Medulla oblongata (tissue), 1 donor: ENCODE data around the gene FAH.
A peak's percentile ranks its signal among the peaks of the same experiment; 100 is the strongest.
"Not testable (repeated sequence)": the region's sequence is repeated elsewhere in the genome, so short reads cannot be mapped to it uniquely, and the experiment has no call there.

Experiments
- DNase-seq: peaks from one replicate; pipeline ENCODE4 v3.0.0-alpha.2; 2015; ENCODE audit errors: extremely low spot score

FAH gene

DNA sequence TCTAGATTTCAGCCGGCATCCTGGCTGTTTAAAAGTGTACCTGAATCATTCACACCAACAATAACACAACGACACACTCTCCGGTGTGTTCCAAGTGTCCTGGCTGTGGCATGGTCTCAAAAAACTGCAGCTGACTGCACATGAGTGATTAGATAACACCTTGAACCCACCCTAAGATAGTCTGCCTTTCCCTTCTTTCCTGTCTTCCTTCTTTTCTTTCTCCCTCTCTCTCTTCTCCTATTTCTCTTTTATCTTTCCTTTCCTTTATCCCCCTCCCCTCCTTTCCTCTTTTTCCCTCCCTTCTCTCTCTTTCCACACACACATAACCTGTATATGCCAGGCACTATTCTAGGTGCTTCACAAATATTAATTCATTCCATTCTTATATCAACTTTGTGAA, 1.2 kb upstream of the FAH start:
- DNase-seq, result no peak

DNA sequence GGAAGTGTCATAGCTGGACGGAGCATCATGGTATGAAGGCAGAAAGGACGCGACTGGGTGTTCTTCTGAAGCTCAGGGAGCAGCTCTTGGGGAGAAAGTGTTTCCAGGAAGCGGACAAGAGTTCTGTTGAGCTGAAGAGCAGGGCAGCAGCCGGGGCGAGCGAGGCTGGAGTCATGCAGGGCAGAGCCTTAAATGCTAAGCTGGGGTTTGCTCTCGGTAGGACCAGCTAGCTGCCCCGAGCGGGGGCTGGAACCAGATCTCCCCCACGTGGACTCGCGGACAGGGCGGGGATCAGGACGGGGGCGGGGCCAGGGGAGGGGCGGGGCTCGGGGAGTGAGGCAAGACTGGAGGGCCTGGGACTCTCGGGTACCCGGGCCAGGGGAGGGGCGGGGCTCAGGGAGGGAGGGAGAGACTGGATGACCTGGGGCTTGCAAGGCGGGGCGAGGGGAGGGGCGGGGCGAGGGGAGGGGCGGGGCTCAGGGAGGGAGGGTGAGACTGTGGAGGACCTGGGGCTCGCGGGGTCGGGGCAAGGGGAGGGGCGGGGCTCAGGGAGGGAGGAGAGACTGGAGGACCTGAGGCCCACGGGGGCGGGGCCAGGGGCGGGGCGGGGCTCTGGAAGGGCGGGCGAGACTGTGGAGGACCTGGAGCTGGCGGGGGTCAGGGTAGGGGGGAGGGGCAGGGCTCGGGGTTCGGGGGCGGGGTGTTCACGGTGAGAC, 461 bp upstream of the FAH start:
- DNase-seq, result peak; percentile 93

DNA sequence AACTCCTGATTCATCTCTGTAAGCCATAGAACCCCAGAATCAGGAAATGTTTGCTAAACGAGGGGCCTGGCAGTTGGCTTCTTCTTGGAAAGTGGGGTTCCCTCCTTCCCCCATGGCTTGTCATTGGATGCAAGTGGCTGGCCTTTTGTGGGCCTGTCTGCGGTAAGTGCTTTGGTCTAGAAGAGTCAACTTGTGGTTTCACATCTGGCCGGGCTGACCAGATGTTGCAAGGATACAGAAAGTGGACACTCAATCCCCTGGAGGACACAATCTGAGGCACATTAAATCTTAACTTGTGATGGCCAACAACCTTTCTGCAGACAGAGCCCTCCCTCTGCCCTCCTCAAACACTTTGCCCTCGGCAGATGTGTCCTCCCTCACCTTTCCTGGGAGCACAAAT, 1.1 kb downstream of the FAH start:
- no peak for DNase-seq

DNA sequence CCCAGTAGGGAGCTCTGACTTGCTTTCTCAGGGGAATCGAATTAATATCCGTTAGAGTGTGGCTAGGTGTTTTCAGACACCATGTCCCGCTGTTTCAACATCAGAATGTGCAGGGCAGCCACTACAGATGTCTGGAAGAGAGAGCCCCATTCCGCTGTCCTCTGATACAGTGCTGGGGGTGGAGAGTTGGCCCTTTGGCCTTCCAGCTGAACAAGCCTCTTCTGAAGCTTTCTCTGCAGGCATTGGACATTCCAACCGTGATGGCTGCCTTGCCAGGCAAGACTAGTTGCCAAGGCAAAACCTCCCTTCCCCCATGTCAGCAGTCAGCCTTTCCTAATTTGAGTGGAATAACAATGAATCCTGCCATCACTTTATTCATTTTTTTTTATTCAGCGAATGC, 1.5 kb downstream of the FAH start:
- DNase-seq, result peak; percentile 37

DNA sequence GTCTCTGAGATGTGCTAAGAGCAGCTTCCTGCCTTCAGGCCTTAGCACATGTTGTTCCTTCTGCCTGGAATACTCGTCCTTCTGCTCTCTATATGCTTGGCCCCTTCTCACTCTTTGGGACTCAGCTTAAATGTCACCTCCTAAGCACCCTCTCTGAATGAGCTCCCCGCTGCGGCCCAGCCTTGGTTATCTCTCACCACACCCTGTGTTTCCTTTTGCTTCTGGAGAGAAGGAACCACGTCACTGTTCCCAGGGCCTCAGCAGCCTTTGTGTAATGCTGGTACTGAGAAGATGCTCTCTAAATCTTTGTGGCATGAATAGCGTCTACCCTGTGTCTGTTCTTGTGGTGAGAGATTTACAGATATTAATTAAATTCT, 2.2 kb downstream of the FAH start:
- DNase-seq, result no peak

DNA sequence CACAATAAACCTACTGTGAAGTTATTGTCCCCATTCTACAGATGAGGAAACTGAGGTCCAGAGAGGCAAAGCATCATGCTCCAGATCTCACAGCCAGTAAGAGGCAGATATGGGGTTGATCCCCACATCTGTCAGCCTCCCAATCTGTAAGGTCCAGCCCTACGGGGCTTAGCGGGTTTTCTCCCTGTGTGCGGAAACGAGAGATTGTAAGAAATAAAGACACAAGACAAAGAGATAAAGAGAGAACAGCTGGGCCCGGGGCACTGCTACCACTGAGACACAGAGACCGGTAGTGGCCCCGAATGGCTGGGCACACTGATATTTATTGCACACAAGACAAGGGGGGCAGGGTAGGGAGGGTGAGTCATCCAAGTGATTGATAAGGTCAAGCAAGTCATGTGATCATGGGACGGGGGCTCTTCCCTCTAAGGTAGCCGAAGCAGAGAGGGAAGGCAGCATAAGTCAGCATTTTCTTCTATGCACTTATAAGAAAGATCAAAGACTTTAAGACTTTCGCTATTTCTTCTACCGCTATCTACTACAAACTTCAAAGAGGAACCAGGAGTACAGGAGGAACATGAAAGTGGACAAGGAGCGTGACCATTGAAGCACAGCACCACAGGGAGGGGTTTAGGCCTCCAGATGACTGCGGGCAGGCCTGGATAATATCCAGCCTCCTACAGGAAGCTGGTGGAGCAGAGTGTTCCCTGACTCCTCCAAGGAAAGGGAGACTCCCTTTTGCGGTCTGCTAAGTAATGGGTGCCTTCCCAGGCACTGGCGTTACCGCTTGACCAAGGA, 2.8 kb downstream of the FAH start:
- not testable (repeated sequence) for DNase-seq

DNA sequence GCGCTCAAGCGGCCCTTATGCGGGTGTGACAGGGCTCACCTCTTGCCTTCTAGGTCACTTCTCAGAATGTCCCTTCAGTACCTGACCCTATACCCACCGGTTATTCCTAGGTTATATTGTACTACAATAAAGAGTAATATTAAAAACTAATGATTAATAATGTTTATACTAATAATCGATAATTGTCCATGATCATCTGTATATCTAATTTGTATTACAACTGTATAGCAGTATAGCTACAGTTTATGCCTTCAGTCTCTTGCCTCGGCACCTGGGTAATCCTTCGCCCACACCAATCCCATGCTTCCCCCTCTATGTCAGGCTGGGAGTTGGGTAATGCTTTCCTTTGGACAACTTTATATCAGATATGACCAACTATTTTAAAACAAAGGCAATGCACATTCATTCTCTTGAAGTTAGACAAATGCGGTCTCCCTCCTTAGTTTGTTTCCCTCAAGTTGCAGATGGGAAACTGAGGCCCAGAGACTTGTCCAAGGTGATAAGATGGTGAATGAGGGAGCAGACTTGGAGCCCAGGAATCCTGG, 3.4 kb downstream of the FAH start:
- no peak for DNase-seq

DNA sequence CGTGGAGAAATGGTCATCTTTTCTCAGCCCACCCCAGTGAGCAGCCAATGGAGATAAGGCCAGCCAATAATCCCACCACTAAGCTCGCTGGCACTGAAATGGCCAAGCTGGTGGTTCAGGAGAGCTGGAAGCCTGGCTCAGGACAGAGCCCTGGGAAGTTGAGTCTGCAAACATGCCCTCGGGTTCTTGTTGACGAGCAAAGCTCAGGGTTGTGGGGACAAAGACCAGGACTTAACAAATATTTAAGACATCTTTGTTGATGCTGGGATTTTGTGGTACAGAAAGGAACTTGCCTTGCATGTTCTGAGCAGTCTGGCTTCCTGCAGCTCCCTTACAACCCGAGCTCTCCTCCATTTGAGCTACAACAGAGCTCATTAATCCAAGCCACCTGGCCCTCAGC, 4.4 kb downstream of the FAH start:
- no peak for DNase-seq

DNA sequence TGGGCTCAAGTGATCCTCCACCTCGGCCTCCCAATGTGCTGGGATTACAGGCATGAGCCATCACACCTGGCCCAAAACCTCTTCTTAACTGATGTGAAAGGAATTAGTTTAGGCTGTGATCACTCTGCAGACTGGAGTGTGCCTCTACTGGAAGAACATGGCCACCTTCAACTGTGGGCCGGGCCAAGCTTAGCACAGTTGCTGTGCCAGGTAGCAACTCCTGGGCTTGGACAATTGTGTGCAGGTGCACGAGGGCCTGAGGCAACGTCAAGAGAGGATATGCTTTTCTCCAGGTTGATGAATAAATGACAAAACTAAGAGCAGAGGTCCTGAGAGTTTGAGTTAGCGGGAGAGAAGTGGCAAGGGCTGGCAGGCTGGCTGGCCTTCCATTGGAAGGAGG, 6.5 kb downstream of the FAH start:
- DNase-seq, result no peak

DNA sequence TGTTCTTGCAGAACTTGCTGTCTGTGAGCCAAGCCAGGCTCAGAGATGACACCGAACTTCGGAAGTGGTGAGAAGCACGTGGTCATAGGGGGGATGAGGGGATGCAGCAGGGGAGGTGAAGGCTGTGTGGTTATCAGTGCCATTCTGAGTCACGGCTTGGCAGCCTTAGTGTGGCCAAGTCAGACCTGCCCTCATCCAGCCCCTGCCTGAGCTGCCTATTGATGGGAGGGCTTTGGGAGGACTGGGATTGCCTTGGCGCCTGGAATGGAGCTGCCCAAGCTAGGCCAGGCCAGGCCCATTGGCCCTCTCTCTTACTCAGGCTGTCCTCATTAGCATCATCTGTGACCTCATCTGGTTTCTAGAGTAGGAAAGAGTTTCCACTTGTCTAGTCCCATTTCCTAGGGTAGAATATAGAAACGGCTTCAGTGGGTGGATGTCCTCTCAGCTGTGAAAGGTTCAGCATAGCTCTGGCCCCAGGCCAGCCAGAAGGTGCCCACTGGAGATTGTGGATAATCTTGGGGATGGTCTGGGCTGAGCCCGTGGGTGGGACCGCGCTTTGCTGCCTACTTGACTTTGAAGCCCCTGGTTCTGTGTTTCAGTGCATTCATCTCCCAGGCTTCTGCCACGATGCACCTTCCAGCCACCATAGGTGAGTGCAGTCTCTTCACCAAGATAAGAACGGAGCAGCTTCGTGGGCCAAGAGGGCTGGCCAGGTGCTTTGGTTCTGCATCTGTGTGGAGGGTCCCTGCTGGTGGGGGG, 7.2 kb downstream of the FAH start:
- no peak for DNase-seq

DNA sequence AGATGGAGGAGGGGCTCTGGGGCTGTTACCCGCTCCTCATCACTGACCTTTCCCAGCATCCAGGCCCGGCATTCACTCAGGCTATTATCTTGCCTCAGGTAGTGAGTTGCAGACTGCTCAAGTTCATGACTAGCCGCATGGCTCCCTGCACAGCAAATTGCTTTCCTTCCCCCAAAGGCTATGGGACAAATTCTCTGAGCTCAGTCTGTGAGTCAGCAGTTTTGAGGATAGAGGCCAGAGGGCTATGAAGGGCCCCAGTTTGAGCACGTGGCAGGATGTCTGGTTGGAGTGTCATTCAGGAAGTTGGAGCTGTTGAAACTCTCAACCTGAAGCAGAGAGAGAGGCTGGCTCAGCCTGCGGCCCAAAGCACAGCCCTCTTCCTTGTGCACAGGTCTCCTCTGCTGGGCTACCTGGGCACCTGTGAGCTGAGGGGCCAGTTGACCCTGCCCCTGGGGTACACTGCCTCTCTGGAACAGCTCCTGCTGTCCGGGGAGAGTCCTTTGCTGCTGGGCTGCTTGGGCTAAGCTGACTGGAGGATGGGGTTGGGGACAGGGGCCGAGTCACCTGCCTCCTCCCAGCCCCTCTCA, 7.9 kb downstream of the FAH start:
- DNase-seq, result peak; percentile 87

DNA sequence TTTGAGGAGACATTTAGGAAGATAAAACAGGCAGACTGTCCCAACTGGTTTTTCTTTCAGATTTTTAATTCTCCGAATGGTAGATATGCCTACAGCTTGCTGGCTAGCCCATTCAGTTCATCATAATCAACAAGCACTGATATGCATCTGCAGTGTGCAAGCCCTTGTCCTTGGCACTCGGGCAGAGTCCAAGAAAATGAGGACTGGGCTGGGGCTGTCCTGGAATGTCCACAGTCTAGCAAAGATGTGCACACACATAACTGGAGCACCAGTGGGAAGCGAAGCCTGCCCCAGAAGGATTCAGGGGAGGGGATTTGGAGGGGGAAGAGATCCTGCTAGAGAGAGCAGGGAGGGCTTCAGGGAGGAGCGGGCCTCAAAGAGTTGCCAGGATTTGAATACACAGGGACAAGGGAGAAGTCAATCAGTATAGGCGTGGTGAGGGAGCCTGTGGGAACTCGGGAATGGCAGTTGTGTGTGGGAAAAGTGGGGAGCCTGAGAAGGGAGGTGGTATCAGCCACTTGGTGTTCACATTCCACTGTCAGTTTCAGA, 8.7 kb downstream of the FAH start:
- no peak for DNase-seq

DNA sequence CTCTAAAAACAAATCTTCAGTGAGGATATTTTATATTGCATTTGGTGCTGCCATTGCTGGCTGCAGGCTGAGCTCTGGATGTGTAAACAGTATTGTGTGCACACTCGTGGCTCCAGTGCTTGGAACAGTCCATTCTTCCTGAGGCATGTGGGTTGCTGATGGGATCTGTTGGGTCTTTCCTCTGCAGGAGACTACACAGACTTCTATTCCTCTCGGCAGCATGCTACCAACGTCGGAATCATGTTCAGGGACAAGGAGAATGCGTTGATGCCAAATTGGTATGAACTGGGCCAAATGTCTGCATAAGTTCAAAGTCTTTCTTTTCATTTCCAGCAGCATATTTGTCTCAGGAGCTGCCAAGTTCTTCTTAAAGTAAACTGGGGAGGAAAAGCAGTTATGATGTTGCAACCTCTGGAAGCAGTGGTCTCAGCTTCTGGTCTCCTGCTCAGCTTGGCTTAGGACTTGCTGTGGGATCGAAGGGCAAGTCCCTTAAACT, 9.3 kb downstream of the FAH start:
- no peak for DNase-seq

DNA sequence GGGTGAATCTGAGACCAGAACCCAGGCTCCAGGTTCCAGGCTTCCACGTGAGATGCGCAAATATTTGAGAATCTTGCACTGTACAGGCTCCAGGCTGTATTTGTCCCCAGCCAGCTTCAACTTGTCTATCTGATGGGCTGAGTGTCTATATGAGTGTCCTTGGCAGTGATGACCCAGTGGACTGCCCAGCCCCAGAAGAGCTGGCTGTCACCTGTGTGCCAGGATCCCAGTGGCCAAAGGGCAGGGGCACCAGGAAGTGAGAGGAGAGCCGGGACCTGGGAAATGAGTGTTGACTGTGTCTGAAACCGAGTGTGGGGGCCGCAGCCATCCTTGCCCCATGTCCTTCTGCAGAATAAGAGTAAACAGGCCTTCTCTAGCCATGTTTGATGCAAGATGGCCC, 10.4 kb downstream of the FAH start:
- DNase-seq, result no peak

DNA sequence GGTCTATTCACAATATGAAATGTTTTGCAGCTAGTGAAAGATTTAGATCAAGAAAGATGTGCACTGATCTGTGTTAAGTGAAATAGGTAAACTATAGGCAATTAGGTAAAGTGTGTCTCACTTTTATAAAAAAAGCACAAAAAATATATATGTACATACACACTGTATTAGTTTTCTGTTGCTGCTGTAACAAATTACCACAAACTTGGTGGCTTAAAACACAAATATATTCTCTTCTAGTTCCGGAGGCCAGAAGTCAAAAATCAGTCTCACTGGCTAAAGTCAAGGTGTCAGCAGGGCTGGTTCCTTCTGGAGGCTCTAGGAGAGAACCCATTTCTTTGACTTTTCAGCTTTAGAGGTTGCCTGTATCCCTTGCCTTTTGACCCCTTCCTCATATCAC, 11.1 kb downstream of the FAH start:
- DNase-seq, result no peak

DNA sequence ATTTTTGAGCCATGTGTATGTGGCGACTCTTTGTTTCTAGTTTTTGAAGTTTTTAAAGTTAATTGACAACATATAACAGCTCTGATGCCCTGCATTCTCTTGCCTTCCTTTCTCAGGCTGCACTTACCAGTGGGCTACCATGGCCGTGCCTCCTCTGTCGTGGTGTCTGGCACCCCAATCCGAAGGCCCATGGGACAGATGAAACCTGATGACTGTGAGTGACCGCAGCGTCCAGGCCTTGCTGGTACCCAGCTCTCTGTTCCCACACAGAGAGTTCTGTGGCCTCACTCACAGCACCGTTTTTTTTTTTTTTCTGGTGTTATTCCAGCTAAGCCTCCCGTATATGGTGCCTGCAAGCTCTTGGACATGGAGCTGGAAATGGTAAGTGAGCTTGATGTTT, 15.1 kb downstream of the FAH start:
- DNase-seq, result no peak

DNA sequence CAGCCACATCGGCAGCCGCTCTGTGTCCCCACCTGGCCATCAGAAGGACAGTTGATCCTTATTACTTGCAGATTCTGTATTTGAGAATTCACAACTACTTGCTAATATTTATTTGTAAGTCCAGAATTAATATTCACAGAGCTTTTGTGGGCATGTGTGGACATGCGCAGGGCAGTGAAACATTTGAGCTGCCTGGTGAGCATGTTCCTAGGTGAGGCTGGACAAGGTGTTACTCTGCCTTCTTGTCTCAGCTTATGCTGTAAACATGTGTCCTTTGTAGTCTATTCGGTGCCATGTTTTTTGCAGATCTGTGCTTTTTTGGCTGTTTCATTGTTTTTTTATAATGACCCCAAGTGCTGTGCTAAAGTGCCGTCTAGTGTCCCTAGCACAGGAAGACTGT, 15.6 kb downstream of the FAH start:
- DNase-seq, result no peak

DNA sequence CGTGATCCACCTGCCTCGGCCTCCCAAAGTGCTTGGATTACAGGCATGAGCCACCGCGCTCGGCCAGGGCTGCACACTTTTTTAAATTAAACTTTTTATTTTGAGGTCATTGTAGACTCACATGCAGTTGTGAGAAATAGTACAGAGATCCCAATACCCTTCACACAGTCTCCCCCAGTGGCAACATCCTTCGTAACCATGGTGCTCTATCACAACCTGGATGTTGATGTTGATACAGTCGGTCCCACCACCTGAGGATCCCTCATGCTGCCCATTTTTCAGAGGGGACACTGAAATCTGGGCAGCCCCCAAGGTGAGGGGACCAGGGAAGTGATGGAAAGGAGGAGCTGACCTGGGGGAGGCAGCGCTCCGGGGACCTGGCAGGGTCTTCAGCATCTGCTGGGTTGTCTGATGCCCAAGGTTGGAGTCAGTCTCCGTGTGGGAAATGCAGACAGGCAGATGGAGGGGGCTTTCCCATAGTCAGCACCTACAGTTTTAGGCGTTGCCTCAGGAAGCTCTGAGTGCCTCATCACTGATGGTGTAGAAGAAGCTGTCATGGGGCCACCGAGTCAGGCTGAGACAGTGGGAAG, 17.1 kb downstream of the FAH start:
- DNase-seq, result no peak

DNA sequence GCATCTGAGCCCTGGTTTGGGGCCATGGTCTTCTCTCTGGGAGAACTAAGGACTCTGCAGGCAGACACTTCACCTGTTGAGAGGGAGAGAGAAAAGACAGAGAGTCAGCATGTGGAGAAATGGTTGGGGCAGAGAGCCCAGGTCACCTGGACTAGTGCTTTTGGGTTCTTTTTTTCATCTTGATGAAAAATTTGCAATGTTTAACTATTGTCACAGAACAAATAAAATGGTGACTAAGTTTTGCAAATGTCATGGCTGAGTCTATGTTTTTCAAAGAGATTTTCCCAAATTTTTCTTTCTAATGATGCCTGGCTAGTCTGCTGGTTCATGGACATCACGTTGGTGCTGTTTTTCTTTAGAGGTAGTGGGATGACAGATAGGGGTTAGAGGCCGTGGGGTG, 17.8 kb downstream of the FAH start:
- no peak for DNase-seq

DNA sequence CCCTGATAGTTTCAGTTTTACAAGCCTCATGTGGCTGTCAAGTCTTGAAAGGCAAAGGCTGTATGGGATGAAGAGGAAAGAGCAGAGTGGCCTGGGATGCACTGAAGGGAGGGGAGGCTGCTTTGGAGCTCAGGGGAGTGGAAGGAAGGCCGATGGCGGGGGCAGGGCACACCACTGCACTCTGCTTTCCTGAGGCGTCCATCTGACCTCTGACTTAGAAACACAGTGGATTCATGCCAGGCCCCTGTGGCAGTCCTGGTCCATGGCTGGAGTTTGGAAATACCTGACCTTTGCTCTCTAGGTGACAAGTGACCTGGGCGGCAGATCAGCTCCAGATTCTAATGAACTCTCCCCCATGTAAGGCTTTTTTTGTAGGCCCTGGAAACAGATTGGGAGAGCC, 19.0 kb downstream of the FAH start:
- no peak for DNase-seq

DNA sequence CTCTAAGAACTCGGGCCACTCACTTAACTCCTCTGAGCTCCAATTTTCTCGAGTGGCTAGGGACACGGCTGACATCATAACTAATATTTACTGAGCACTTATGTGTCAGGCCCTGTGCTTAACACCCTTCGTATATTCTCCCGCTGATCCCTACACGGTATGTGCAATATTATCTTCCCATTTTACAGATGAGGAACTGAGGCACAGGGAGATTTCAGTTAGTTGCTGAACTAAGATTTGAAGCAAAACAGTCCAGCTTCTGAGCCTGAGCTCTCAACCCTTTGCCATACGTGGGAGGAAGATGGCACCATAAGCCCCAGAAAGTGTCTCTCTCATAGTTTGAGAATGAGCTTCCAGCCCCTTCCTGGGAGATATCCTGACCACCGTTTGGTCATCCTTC, 19.6 kb downstream of the FAH start:
- DNase-seq, result no peak
